Motor neuron (in vitro differentiated cells): ENCODE measurements around the gene BRINP2. TPM values are rescaled to one million over a fixed set of nuclear protein-coding genes. Genes with fewer than 3 reads are reported as not detected.

ENCODE experiments used
- ATAC-seq, 8 experiments: fragments of 200-7000 bp; cut with Tn5 transposase; replicated peaks in 6 of 8; 2 replicates each; pipeline ENCODE4 v1.8.0; 2021; ENCODE audit warnings: mild to moderate bottlenecking in 8 of 8, moderate library complexity in 8 of 8
- H3K27ac ChIP-seq, 2 donors: fragments of 250-450 bp; sonication (Bioruptor Pico); 2 replicates each; pipeline ENCODE4 v1.9.0; 2021; ENCODE audit warnings: antibody characterized with exemption in 2 of 2, mild to moderate bottlenecking in 2 of 2, moderate library complexity in 1 of 2
- H3K4me1 ChIP-seq, 2 donors: fragments of 250-450 bp; sonication (Bioruptor Pico); replicated peaks in 1 of 2; 2 replicates each; pipeline ENCODE4 v1.6.1; 2021; ENCODE audit warnings: antibody characterized with exemption in 2 of 2, mild to moderate bottlenecking in 2 of 2, moderate library complexity in 1 of 2
- H3K4me3 ChIP-seq, 5 donors: fragments of 250-450 bp; sonication (Bioruptor Pico); 2 replicates each; pipeline ENCODE4 v1.9.0; 2021; ENCODE audit warnings: antibody characterized with exemption in 5 of 5, mild to moderate bottlenecking in 5 of 5, moderate library complexity in 4 of 5
- WGBS, 10 experiments: fragments of 450-650 bp; shearing (Covaris generic); methylation state at CpG; one replicate each; pipeline ENCODE4 v1.0.0; 2022; 5-methylcytosine and 5-hydroxymethylcytosine counted together
- in situ Hi-C, 9 experiments: fragments of 400-800 bp; cut with MboI; loops; one replicate each; pipeline ENCODE4 v1.15.0; 2021; ENCODE audit warnings: low sequenced_read_pairs in 9 of 9, low pct_unique_long_range_greater_than_20kb in 2 of 9; ENCODE audit not compliant: unreplicated experiment in 9 of 9
- total RNA-seq, 8 experiments: library from RNA; unstranded; fragments of 300-600 nt; gene quantifications; 2 replicates each; pipeline versions ENCODE4 v1.2.3 to v1.2.4, GENCODE V29; 2022

The BRINP2 gene
- total RNA-seq, 8 experiments from 2014 or later, result 0.09 to 6.2 (median 3.2) TPM; not detected in 1

- in situ Hi-C loops, result no loop called here
- ATAC-seq, result no peak
- H3K4me1 ChIP-seq, result peaks cover 32 to 34% of the 10 kb centered on the region in 2 donors
- no peak overlapping the region for H3K4me3 ChIP-seq
- no peak overlapping the region for H3K27ac ChIP-seq
These were observed 39.3 kb downstream of the BRINP2 start for GRCh38 chr1:177210071-177210470.

GRCh38 chr1:177211231-177211630 is 40.5 kb downstream of the BRINP2 start:
- peaks cover 32 to 34% of the 10 kb centered on the region in 2 donors for H3K4me1 ChIP-seq
- in situ Hi-C loops, result no loop called here
- peak in 3 of 8 experiments; percentile 27 to 37 (median 33) for ATAC-seq

DNA sequence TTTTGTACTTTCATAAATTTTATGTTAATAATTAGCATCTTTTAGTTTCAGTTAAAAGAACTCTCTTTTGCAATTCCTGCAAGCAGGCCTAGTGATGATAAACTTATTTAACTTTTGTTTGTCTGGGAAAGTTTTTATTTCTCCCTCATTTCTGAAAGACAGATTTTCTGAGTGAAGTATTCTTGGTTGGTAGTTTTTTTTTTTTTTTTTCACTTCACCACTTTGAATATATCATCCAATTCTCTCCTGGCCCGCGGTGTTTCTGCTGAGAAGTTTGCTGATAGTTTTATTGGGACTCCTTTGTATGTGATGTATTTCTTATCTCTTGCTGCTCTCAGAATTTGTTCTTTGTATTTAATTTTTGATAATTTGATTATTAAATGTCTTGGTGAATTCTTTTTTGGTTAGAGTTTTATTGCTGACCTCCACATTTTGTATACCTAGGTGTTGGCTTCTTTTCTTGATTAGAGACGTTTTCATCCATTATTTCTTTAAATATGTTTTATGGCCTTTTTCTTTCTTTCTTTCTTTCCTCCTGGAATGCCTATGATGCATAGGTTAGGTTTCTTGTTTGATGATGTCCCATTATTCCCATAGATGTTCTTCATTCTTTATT is 45.9 kb downstream of the BRINP2 start:
- no peak overlapping the region for H3K4me3 ChIP-seq
- in situ Hi-C loops, result no loop called here
- ATAC-seq, result no peak
- H3K27ac ChIP-seq, result no peak overlapping the region
- 53 to 100% (median 85%) methylated on average over 2 to 3 of the region's 3 CpGs for WGBS, 10 experiments
- peaks cover 0 to 1% of the 10 kb centered on the region in 2 donors for H3K4me1 ChIP-seq

More at GRCh38 chr1:177211231-177211630, 40.5 kb downstream of the BRINP2 start:
- Histone ChIP-seq H3K4me3 (no peak overlapping the region), H3K27ac (no peak overlapping the region)
- WGBS, 10 experiments, result 48 to 71% (median 54%) methylated on average over 2 to 4 of the region's 4 CpGs

DNA sequence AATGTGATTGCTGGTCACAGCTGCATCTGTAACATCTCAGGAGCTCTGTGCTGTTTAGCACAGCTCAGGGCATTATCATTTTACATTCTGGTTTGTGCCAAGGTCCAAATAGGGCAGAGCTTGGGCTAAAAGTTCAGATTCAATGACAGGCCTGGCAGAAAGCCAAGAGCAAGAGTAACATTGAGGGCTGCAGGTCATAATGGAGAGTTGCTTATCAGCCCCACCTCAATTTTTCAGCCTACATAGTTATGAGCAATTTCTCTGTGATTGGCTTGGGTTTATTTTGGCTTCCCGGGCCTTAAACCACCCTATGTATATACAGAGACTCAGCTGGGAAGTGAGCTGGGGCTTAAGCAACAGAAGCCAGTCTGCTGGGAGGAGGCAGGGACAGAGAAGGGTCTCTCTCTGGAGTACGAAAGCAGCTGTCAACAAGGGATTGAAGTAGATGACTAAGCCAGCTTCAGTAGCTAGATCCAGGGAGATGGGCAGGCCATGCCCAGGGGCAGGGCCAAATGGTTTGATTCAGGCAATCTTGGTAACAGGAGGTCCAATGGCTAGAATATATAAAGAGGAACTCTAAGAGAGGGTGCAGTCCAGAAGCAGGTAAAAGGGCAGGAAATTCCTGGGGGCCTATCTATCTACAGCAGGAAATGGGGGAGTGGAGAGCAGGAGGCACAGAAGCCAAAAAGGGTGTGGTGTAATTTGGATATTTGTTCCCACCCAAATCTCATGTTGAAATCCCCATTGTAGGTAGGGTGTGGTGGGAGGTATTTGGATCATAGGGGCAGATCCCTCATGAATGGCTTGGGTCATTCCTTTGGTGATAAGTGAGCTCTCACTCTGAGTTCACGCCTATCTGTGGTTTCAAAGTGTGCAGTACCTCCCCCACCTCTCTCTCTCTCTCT is 49.0 kb downstream of the BRINP2 start:
- in situ Hi-C loops, result no loop called here
- no peak overlapping the region for H3K4me3 ChIP-seq
- 0 to 100% (median 67%) methylated on average over 1 to 3 of the region's 3 CpGs; no CpG with 5 or more reads in 2 of the 10 experiments for WGBS, 10 experiments
- ATAC-seq, result peak in 3 of 8 experiments; percentile 74 to 87 (median 78)
- peaks cover 0 to 14% of the 10 kb centered on the region in 2 donors for H3K4me1 ChIP-seq
- H3K27ac ChIP-seq, result no peak overlapping the region

GRCh38 chr1:177223359-177223758 is 52.6 kb downstream of the BRINP2 start:
- ATAC-seq, result peak in 3 of 8 experiments; percentile 9 to 29 (median 19)
- in situ Hi-C loops, result no loop called here
- H3K27ac ChIP-seq, result no peak overlapping the region
- H3K4me3 ChIP-seq, result no peak overlapping the region
- WGBS, 10 experiments, result 29 to 100% (median 74%) methylated on average over 1 to 2 of the region's 2 CpGs; no CpG with 5 or more reads in 2 of the 10 experiments
- peaks cover 5 to 23% of the 10 kb centered on the region in 2 donors for H3K4me1 ChIP-seq

DNA sequence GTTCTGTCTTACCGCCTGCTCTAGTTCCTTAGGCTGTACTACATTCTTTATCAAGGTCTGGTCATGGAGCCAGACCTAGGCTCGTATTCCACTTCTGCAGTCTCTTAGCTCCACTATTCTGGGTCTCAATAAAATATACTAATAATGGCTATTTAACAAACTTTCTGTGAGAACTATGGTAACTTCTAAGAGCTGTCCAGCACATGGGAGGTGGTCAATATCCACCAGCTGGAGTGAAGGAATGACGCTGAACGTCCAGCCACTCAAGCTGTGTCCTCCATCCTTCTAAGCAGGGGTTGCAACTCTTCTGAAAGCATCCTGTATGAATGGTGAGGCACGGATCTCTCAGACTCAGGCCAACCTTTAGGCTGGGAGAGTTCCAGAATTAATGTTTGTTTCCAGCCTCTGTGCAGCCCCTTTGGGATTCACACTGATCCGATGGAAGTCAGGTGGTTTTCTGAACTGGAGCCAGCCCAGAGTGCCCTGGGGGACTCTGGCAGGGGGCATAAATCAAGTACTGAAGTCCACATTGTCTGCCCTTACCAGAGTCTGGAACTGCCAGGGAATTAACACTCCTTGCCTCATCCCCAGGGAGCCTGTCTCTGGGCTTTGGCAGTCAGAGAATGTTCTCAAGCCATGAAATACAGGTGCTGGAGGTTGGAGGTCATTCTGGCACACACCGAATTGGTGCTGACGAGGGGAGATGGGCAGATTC is 57.4 kb downstream of the BRINP2 start:
- 10 to 90% (median 70%) methylated on average over 1 to 8 of the region's 8 CpGs for WGBS, 10 experiments
- ATAC-seq, result peak in 6 of 8 experiments; percentile 39 to 93 (median 86)
- peaks cover 16 to 36% of the 10 kb centered on the region in 2 donors for H3K4me1 ChIP-seq
- no peak overlapping the region for H3K4me3 ChIP-seq
- in situ Hi-C loops, result no loop called here
- H3K27ac ChIP-seq, result no peak overlapping the region

DNA sequence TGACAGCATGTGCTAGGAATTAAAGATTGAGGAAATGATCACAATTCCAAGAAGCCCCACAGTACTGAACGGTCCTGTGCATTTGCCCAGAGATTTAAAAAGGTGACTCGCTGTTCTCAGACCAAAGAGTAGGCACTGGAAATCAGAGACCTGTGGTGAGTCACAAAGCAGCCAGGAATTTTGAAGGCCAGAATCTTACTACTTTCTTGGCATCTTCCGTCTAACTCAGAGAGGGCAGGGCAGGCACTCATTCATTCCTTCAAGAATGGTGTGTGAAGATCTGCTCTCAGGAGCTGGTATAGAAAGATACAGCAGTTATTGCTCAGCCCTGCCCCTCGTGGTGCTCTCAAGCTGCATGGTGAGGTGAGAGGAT is 57.9 kb downstream of the BRINP2 start:
- 0 to 83% (median 72%) methylated on average over 1 to 4 of the region's 4 CpGs; no CpG with 5 or more reads in 1 of the 10 experiments for WGBS, 10 experiments
- peak in 4 of 8 experiments; percentile 25 to 64 (median 46) for ATAC-seq
- H3K4me1 ChIP-seq, result peaks cover 16 to 36% of the 10 kb centered on the region in 2 donors
- in situ Hi-C loops, result no loop called here
- no peak overlapping the region for H3K4me3 ChIP-seq
- H3K27ac ChIP-seq, result no peak overlapping the region

- no peak for ATAC-seq
- peaks cover 16 to 28% of the 10 kb centered on the region in 2 donors for H3K4me1 ChIP-seq
- WGBS, 10 experiments, result 92 to 98% (median 95%) methylated on average over 5 to 16 of the region's 20 CpGs; no CpG with 5 or more reads in 4 of the 10 experiments
- H3K27ac ChIP-seq, result no peak overlapping the region
- in situ Hi-C loops, result no loop called here
- H3K4me3 ChIP-seq, result no peak overlapping the region
These were observed 59.0 kb downstream of the BRINP2 start for GRCh38 chr1:177229781-177230180.

DNA sequence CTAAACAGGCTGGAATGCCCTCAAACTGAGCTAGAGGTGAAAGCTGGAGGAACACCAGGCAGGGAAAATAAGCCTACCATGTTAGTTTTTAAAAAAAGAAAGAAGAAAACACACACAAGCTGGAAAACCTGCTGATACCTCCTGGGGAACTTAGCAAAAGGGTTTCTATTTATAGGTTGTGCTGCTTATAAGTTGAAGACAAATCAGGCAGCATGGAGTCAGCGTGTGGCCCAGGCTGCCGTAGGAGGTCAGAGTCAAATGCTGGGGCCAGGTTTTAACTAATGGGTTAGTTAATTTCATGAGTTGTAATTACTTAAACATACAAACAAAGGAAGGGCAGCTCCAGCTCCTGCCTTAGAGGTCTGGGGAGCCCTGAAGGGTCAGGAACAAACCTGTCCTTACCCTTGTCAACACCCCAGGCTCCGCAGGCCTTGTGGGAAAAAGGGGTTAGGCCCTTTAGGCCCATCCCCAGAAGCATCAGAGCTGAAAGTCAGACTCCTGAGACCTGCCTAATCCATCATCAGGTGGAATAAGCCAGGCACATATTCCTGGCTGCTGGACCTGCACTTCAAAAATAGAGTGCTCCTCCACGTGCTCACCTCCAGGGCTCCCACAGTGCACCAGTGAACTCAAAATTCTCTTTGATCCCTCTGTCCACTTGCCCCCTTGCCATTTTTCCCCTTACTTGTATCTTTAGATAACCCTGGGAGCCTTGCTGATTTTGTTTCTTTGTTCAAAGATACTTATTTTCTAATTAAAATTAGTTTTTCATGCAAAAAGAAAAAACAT is 59.7 kb downstream of the BRINP2 start:
- 57 to 100% (median 86%) methylated on average over 1 to 4 of the region's 4 CpGs; no CpG with 5 or more reads in 2 of the 10 experiments for whole genome bisulfite sequencing, 10 experiments
- ATAC-seq, result no peak
- Histone ChIP-seq H3K4me3 (no peak overlapping the region), H3K4me1 (peaks cover 16 to 25% of the 10 kb centered on the region in 2 donors), H3K27ac (no peak overlapping the region)
- in situ Hi-C loops, result no loop called here

DNA sequence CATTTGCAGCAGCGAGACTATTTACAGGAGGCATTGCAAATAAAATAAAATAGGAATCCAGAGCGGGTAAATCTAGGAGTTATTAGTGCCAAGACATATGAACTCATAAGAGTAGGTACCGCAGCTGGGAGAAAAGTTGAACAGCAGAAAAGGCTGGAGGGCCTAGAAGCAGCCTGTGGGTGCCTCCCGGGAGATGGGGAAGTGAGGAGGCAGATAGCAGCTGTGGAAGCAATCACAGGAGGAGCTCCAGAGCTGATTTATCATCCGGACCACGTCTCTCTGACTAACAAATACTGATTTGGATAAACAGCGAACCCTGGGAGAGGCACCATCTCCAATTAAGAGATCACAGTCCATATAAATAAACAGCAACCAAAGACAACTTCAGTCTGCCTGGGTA is 64.6 kb downstream of the BRINP2 start:
- in situ Hi-C loops, result no loop called here
- Histone ChIP-seq H3K4me3 (no peak overlapping the region), H3K4me1 (peaks cover 7 to 17% of the 10 kb centered on the region in 2 donors), H3K27ac (no peak overlapping the region)
- no peak for ATAC-seq
- WGBS, 10 experiments, result 73 to 100% (median 86%) methylated on average over 1 to 7 of the region's 7 CpGs; no CpG with 5 or more reads in 1 of the 10 experiments

DNA sequence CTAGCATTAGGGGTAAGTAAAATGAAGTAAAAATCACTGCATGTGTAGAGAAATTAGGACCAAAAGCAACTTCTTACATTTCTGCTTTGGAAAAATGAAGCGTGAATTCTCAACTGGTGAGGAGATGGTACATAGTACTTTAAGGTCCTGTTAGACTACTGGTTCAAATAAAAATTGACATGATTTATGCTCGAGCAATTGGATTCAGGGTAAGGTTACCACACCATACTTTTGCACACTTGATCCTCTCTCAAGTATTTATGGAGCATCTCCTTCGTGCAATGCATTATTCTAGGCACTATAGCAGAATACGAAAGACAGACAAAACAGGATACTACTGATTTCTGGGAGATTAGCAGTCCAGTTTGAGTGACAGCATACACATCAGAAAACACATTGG is 66.2 kb downstream of the BRINP2 start:
- Histone ChIP-seq H3K4me3 (no peak overlapping the region), H3K4me1 (peaks cover 4 to 16% of the 10 kb centered on the region in 2 donors), H3K27ac (no peak overlapping the region)
- WGBS, 10 experiments, result 50 to 98% (median 83%) methylated on average over 2 to 4 of the region's 4 CpGs; no CpG with 5 or more reads in 1 of the 10 experiments
- in situ Hi-C loops, result no loop called here
- ATAC-seq, result no peak

GRCh38 chr1:177238967-177239366 is 68.2 kb downstream of the BRINP2 start:
- ATAC-seq, result peak in 1 of 8 experiments; percentile 31
- WGBS, 10 experiments, result 3 to 60% (median 21%) methylated on average over 1 to 4 of the region's 4 CpGs; no CpG with 5 or more reads in 3 of the 10 experiments
- Histone ChIP-seq H3K4me3 (no peak overlapping the region), H3K4me1 (peaks cover 4% of the 10 kb centered on the region in 2 donors), H3K27ac (no peak overlapping the region)
- in situ Hi-C loops, result no loop called here
